ENCODE results near the gene KLRD1.
"Not testable (repeated sequence)": the region's sequence is repeated elsewhere in the genome, so short reads cannot be mapped to it uniquely, and the experiment has no call there.

DNA sequence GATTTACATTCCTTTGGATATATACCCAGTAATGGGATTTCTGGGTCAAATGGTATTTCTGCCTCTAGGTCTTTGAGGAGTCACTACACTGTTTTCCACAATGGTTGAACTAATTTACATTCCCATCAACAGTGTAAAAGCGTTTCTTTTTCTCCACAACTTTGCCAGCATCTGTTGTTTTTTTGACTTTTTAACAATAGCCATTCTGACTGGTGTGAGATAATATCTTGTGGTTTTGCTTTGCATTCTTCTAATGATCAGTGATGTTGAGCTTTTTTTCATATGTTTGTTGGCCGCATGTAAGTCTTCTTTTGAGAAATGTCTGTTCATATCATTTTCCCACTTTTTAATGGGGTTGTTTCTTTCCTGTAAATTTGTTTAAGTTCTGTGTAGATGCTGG lies 33.3 kb downstream of the KLRD1 start:
- not testable (repeated sequence) for TF ChIP-seq FOXA1 (IDR thresholded peaks at IDR 0.05); NFRKB (IDR thresholded peaks at IDR 0.05); SUZ12 (IDR thresholded peaks at IDR 0.05); L3MBTL2 (conservative IDR thresholded peaks at IDR 0.05); ZNF384 (IDR thresholded peaks at IDR 0.05); TARDBP (IDR thresholded peaks at IDR 0.05); SP1 (IDR thresholded peaks at IDR 0.05); FOXK2 (IDR thresholded peaks at IDR 0.05)
- TF ChIP-seq, protein P1, sequence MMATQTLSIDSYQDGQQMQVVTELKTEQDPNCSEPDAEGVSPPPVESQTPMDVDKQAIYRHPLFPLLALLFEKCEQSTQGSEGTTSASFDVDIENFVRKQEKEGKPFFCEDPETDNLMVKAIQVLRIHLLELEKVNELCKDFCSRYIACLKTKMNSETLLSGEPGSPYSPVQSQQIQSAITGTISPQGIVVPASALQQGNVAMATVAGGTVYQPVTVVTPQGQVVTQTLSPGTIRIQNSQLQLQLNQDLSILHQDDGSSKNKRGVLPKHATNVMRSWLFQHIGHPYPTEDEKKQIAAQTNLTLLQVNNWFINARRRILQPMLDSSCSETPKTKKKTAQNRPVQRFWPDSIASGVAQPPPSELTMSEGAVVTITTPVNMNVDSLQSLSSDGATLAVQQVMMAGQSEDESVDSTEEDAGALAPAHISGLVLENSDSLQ (IDR thresholded peaks at IDR 0.05): not testable (repeated sequence)

Data from HEK293T (cell line).